Islet of Langerhans (tissue), 1 donor: Measurements from ENCODE around the gene HJURP.

Source experiments
- FAIRE-seq: peaks from one replicate; lab custom pipeline; 2011; peaks lifted over from hg19 to GRCh38; lab: Jason Lieb, UNC

HJURP gene

GRCh38 chr2:233829193-233830110 is 24.9 kb downstream of the HJURP start:
- FAIRE-seq = no peak

- no peak for FAIRE-seq
Observed at GRCh38 chr2:233828546-233829192, 25.7 kb downstream of the HJURP start.

GRCh38 chr2:233824373-233824772 is 30.0 kb downstream of the HJURP start:
- FAIRE-seq = no peak

GRCh38 chr2:233823731-233824121 is 30.6 kb downstream of the HJURP start:
- no peak for FAIRE-seq

- no peak for FAIRE-seq
Observed at GRCh38 chr2:233822781-233823730, 31.3 kb downstream of the HJURP start.

GRCh38 chr2:233822101-233822771 is 32.1 kb downstream of the HJURP start:
- FAIRE-seq = no peak

- FAIRE-seq = no peak
Observed at GRCh38 chr2:233821709-233822100, 32.6 kb downstream of the HJURP start.

GRCh38 chr2:233821196-233821595 is 33.1 kb downstream of the HJURP start:
- FAIRE-seq = no peak

- FAIRE-seq = no peak
Observed at GRCh38 chr2:233820774-233821105, 33.6 kb downstream of the HJURP start.

- no peak for FAIRE-seq
Observed at GRCh38 chr2:233819884-233820773, 34.2 kb downstream of the HJURP start.

GRCh38 chr2:233818639-233819621 is 35.4 kb downstream of the HJURP start:
- no peak for FAIRE-seq

- no peak for FAIRE-seq
Observed at GRCh38 chr2:233817995-233818638, 36.2 kb downstream of the HJURP start.

- FAIRE-seq = no peak
Observed at GRCh38 chr2:233817361-233817911, 36.9 kb downstream of the HJURP start.

- FAIRE-seq = no peak
Observed at GRCh38 chr2:233816771-233817170, 37.6 kb downstream of the HJURP start.

- FAIRE-seq = no peak
Observed at GRCh38 chr2:233816334-233816733, 38.0 kb downstream of the HJURP start.

GRCh38 chr2:233815861-233816260 is 38.5 kb downstream of the HJURP start:
- no peak for FAIRE-seq

- no peak for FAIRE-seq
Observed at GRCh38 chr2:233814056-233814835, 40.1 kb downstream of the HJURP start.
